ENCODE measurements around the gene APBB3.

- TF ChIP-seq CTCF (IDR thresholded peaks at IDR 0.05; ENCODE audit: insufficient read depth, low read length) (no peak), SPI1 (IDR thresholded peaks at IDR 0.05; ENCODE audit: borderline replicate concordance, low read depth) (no peak), POLR2AphosphoS5 (IDR thresholded peaks at IDR 0.05; ENCODE audit: low read depth) (no peak)
- TF ChIP-seq, protein P1, sequence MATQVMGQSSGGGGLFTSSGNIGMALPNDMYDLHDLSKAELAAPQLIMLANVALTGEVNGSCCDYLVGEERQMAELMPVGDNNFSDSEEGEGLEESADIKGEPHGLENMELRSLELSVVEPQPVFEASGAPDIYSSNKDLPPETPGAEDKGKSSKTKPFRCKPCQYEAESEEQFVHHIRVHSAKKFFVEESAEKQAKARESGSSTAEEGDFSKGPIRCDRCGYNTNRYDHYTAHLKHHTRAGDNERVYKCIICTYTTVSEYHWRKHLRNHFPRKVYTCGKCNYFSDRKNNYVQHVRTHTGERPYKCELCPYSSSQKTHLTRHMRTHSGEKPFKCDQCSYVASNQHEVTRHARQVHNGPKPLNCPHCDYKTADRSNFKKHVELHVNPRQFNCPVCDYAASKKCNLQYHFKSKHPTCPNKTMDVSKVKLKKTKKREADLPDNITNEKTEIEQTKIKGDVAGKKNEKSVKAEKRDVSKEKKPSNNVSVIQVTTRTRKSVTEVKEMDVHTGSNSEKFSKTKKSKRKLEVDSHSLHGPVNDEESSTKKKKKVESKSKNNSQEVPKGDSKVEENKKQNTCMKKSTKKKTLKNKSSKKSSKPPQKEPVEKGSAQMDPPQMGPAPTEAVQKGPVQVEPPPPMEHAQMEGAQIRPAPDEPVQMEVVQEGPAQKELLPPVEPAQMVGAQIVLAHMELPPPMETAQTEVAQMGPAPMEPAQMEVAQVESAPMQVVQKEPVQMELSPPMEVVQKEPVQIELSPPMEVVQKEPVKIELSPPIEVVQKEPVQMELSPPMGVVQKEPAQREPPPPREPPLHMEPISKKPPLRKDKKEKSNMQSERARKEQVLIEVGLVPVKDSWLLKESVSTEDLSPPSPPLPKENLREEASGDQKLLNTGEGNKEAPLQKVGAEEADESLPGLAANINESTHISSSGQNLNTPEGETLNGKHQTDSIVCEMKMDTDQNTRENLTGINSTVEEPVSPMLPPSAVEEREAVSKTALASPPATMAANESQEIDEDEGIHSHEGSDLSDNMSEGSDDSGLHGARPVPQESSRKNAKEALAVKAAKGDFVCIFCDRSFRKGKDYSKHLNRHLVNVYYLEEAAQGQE (IDR thresholded peaks at IDR 0.05; ENCODE audit: insufficient replicate concordance, low read depth): no peak
Observed at GRCh38 chr5:140587495-140587894, 23.1 kb upstream of the APBB3 start.
